ENCODE measurements around the gene RARRES2. TPM values are rescaled to one million over a fixed set of nuclear protein-coding genes. Genes with fewer than 3 reads are reported as not detected.
"Not testable (repeated sequence)": the region's sequence is repeated elsewhere in the genome, so short reads cannot be mapped to it uniquely, and the experiment has no call there.

The RARRES2 gene
- total RNA-seq, 2 donors from 2014 or later: 245 to 400 TPM

DNA sequence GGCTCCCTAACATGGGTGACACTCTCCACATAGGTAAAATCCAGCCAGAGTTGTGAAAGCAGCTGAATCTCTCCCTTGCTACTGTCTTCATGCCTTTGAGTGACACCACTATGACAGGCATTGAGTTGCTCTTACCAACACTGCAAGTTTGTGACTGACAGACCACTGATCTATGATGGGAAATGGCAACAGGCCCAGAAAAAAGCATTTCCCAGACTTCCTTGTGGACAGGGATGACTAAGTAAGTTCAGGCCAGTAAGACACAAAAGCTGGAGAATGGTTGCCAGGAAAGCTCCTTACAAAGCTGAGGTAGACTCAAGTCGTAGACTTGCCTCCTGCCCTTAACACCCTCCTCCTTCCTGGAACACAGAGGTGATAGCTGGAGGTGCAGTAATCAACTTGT is 38.5 kb downstream of the RARRES2 start:
- H3K27me3 ChIP-seq; H3K36me3 ChIP-seq (replicated peaks in 1 of 2; ENCODE audit: insufficient read depth in 1 of 2, low read depth in 2 of 2); H3K9me3 ChIP-seq; ATAC-seq; H3K4me3 ChIP-seq; DNase-seq; intact Hi-C loops (cut with DNase I); H3K27ac ChIP-seq: not testable (repeated sequence)
- WGBS, 2 donors: 50 to 60% methylated on average over 1 of the region's 1 CpG
- H3K4me1 ChIP-seq: peaks cover 39% of the 10 kb centered on the region

DNA sequence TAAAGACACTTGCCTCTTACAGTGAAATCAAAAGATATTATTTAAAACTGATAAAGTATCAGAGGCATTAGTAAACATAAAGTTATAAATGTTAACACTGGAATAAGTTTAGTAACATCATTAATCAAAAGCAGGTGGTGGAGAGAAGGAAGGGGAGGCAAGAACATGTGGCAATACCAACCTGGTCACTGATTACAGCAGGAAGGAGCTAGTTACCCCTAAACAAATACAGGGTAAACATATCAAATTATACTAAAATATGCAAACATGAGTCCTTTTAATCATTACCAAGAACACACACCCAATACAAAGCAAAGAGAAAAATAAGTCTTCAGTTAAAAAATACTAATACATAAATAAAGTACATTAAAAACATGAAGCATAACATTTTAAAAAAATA is 43.5 kb downstream of the RARRES2 start:
- H3K36me3 ChIP-seq (replicated peaks in 1 of 2; ENCODE audit: insufficient read depth in 1 of 2, low read depth in 2 of 2); intact Hi-C loops (cut with DNase I); H3K4me3 ChIP-seq; H3K9me3 ChIP-seq; DNase-seq; H3K27me3 ChIP-seq: not testable (repeated sequence)
- Histone ChIP-seq H3K27ac (peak overlapping the region in 1 of 4 donors; percentile 49), H3K4me1 (peaks cover 14% of the 10 kb centered on the region)
- peak; percentile 66 for ATAC-seq

DNA sequence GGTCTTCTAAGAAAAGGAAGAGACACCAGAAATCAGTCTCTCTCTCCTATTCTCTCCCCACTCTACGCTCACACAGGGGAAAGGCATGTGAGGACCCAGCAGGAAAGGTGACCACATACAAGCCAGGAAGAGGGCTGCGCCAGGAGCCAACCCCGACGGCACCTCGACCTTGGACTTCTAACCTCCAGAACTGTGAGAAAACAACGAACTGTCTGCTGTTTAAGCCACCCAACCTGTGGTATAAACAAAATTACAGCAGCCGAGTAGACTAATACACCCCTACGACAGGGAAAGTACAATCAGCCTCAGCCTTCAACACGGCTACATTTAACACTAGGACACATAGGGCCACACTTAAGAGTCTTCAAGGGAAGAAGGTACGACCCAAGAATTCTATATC is 44.6 kb downstream of the RARRES2 start:
- 19 to 31% methylated on average over 5 to 9 of the region's 10 CpGs for WGBS, 2 donors
- ATAC-seq: peak; percentile 49

DNA sequence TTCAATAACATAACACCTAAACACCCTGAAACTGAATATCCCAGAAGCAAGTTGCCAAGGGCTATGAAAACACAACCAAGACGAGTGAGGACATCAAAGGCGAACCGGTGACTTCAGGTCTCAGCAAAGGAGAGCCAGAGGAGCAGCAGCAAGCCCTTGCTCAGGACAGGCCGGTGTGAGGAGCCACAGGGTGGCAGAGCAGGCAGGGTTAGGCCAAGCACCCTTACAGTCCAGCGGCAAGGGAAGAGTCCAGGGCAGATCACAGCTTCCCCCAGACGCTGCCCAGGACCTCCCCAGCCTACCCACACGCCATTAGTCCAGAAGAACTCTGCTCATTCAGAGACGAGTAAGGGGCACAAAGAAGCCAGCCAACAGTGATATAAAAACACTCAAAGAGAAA is 45.8 kb downstream of the RARRES2 start:
- H3K4me3 ChIP-seq; H3K9me3 ChIP-seq; intact Hi-C loops (cut with DNase I); DNase-seq; H3K36me3 ChIP-seq (replicated peaks in 1 of 2; ENCODE audit: insufficient read depth in 1 of 2, low read depth in 2 of 2); H3K27me3 ChIP-seq: not testable (repeated sequence)
- 33 to 45% methylated on average over 1 to 2 of the region's 8 CpGs for WGBS, 2 donors
- H3K27ac ChIP-seq: peak overlapping the region in 1 of 4 donors; percentile 41
- H3K4me1 ChIP-seq: peaks cover 12% of the 10 kb centered on the region
- ATAC-seq: peak; percentile 73

More for the DNA sequence above, 44.6 kb downstream of the RARRES2 start:
- H3K4me3 ChIP-seq; DNase-seq; H3K9me3 ChIP-seq; H3K27ac ChIP-seq; H3K36me3 ChIP-seq (replicated peaks in 1 of 2; ENCODE audit: insufficient read depth in 1 of 2, low read depth in 2 of 2); H3K27me3 ChIP-seq; intact Hi-C loops (cut with DNase I): not testable (repeated sequence)
- H3K4me1 ChIP-seq: peaks cover 12% of the 10 kb centered on the region

DNA sequence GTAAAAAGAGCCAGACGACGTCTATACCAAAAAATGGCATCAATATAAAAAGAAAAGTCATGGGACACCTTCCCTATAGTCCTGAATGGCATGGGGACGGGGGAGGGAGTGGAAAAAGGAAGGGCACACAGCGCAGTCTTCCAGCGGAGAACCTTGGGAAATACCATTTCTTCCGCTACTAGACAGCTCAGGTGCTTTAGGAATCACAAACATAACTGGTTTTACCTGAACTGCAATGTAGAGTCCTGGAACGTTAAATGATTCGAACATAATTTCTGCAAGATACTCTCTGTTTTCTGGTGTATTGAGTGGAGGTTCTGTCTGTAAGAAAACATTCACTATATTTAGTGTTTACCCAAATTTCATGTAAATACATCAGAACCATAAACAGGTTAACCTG is 46.4 kb downstream of the RARRES2 start:
- WGBS, 2 donors: 45 to 61% methylated on average over 8 of the region's 8 CpGs
- H3K9me3 ChIP-seq; H3K36me3 ChIP-seq (replicated peaks in 1 of 2; ENCODE audit: insufficient read depth in 1 of 2, low read depth in 2 of 2); H3K27me3 ChIP-seq; DNase-seq; intact Hi-C loops (cut with DNase I); H3K4me3 ChIP-seq: not testable (repeated sequence)
- Histone ChIP-seq H3K27ac (peak overlapping the region in 1 of 4 donors; percentile 41), H3K4me1 (peaks cover 12% of the 10 kb centered on the region)
- peak; percentile 41 for ATAC-seq

DNA sequence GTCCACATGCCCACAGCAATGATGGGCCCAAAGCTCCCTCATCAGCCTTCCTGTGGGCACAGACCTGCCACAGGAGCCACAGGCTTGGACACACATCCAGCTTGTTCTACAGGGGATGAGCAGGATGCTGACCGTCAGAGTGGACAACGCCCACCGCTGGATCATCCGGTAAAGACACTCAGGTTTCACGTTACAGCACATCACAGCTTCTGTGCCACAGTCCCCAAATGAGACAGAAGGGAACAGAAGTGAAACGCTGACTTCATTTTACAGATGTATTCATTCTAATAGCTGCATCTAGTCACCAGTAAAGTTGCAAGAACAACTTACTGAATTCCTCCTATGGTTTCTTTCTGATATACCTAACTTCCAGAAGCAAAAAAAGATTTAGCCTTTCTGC is 51.1 kb downstream of the RARRES2 start:
- H3K27me3 ChIP-seq; ATAC-seq; DNase-seq; H3K4me1 ChIP-seq; H3K27ac ChIP-seq; intact Hi-C loops (cut with DNase I); H3K36me3 ChIP-seq (replicated peaks in 1 of 2; ENCODE audit: insufficient read depth in 1 of 2, low read depth in 2 of 2); H3K4me3 ChIP-seq; H3K9me3 ChIP-seq: not testable (repeated sequence)
- 63 to 71% methylated on average over 6 of the region's 6 CpGs for WGBS, 2 donors

DNA sequence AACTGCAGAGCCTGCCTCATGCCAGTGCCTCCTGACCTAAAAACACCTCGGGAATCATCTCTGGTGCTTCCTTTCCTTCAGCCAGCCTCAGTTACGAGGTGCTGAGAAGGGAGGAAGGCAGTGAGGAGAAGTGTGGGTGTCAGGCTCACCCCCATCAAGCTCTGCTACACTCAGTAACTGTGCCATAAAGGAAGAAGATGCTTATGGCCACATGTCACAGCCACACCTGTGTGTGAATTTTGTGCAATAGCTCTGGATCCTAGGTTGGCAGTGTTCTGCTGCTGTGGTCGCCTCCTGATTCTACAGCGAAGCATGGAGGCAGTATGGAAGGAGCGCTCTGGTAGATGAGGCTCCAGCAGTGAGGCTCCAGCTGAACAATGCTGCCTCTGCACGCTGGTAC is 52.6 kb downstream of the RARRES2 start:
- intact Hi-C loops (cut with DNase I): loop anchor here (10.0 kb wide), 1 partner anchor 116 kb away; a partner anchor contains a TSS
- H3K36me3 ChIP-seq (replicated peaks in 1 of 2; ENCODE audit: insufficient read depth in 1 of 2, low read depth in 2 of 2); H3K9me3 ChIP-seq; H3K27ac ChIP-seq; ATAC-seq; H3K27me3 ChIP-seq; DNase-seq; H3K4me3 ChIP-seq; H3K4me1 ChIP-seq: not testable (repeated sequence)
- WGBS, 2 donors: 88 to 96% methylated on average over 4 of the region's 6 CpGs

Other genes starting within 250 kb of the RARRES2 start
- 10 to 100 TPM in 1 of 2 donors, 1 to 10 TPM in 1; 4.9 to 25.2 TPM for gene LRRC61, start 18.3 kb downstream of the RARRES2 start, total RNA-seq
- gene ACTR3C, start 18.1 kb downstream of the RARRES2 start, total RNA-seq: 10 to 100 TPM; 35.5 to 69.9 TPM
- gene REPIN1, start 27.2 kb upstream of the RARRES2 start, total RNA-seq: 100 to 1,000 TPM in 1 of 2 donors, 10 to 100 TPM in 1; 77.0 to 117 TPM
- 10 to 100 TPM in 1 of 2 donors, 1 to 10 TPM in 1; 6.0 to 10.2 TPM for gene ZNF775, start 37.7 kb upstream of the RARRES2 start, total RNA-seq
- 1 to 10 TPM in 1 of 2 donors, under 1 TPM in 1; 0.99 to 5.4 TPM for gene GIMAP8, start 109.0 kb upstream of the RARRES2 start, total RNA-seq
- gene GIMAP7, start 173.2 kb upstream of the RARRES2 start, total RNA-seq: 1 to 10 TPM; 3.6 to 5.7 TPM
- gene GIMAP4, start 225.8 kb upstream of the RARRES2 start, total RNA-seq: 10 to 100 TPM in 1 of 2 donors, 1 to 10 TPM in 1; 8.2 to 13.0 TPM